GM04504 (cell line): ENCODE results near the gene ZMYM1.
"Not testable (repeated sequence)": the region's sequence is repeated elsewhere in the genome, so short reads cannot be mapped to it uniquely, and the experiment has no call there.

Experiments used
- DNase-seq: peaks from one replicate; pipeline ENCODE4 v3.0.0-alpha.2; 2012; ENCODE audit warnings: low read depth

ZMYM1 gene

GRCh38 chr1:35079003-35079930 lies at the start of gene ZMYM1:
TSS of gene ZMYM1 (plus strand) at chr1:35079385. CDS start at chr1:35093988, 14,603 bp downstream.
- DNase-seq: peak; percentile 61

DNA sequence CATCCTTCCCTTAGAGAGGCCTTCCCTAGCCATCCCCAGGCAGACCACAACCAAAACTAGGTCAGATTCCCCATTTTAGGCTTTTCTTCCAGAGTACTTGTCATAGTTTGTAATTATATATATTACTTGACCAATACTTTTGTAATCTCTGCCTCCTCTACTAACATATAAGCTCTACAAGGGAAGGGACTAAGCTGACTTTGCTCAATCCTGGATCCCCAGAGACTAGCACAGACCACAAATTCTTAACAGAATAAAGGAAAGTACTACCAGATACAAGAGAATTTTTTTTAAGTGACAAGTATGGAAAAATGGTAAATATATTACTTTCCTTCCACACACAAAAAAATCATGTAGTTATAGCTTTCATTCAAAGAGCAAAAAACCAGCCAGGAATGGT lies 49.4 kb upstream of the ZMYM1 start:
- no peak for DNase-seq

GRCh38 chr1:35030338-35030737 lies 48.8 kb upstream of the ZMYM1 start:
- no peak for DNase-seq

- DNase-seq: no peak
Measured at GRCh38 chr1:35030756-35031446, 48.3 kb upstream of the ZMYM1 start.

DNA sequence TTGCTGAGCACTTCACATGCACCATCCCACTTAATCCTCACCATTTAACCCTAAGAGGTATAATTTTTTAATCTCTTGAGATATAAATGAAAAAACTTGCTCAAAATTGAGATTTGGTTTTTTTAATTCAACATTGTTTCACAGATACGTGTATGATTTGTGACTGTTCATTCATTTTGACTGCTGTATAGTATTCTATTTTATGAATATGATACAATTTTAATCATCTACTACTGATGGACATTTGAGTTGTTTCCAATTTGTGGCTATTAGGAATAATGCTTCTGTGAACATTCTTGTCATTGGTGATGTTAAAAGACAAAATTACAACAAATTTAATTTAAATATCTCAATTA lies 46.8 kb upstream of the ZMYM1 start:
- DNase-seq: no peak

DNA sequence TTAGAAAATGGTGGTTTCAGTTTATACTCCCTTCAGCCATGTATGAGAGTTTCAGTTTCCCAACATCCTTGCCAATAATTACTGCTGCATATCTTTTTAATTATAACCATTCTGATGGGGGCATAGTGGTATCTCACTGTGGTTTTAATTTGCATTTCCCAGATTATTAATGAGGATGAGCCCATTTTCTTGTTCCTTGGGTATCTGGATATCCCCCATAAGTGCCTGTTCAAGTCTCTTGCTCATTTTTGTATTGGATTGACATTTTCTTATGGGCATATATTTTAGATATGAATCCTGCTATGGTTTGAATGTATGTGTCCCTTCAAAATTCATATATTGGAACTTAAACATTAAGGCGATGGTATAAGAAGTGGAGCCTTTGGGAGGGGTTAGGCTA lies 45.8 kb upstream of the ZMYM1 start:
- DNase-seq: no peak

GRCh38 chr1:35036621-35037020 lies 42.6 kb upstream of the ZMYM1 start:
- DNase-seq: no peak

DNA sequence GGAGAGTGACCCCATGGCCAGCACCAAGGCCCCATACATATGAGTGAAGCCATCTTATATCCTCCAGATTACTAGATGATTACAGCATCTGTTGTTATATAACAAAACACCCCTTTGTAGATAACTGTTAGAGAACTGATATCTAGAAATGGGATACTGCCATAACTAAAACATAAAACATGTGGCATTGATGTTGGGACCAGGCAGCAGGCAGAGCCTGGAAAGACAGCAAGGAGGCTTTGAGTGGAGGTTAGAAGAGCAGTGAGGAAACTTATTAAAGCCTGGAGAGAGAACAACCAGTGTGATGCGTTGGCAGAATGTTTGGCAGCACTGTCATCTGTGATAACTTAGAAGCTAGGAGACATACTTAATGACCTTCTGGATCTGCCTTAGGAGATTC lies 42.0 kb upstream of the ZMYM1 start:
- DNase-seq: no peak

DNA sequence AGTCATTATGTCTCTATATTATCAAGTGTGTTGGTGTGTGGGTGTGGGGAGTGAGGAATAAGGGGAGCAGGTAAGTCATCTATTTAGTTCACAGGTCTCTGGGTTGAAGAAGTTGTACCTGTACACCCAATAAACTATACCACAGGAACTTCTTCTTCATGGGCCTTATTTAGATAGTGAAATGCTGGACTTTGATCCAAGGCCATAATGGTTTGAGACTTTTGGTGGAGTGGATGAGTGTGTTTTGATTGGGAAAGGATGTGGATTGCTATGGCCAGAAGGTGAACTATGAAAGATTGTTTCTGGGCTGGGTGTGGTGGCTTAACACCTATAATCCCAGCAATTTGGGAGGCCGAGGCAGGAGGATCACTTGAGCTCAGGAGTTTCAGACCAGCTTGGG lies 40.5 kb upstream of the ZMYM1 start:
- no peak for DNase-seq

GRCh38 chr1:35043498-35043897 lies 35.7 kb upstream of the ZMYM1 start:
- DNase-seq: no peak

DNA sequence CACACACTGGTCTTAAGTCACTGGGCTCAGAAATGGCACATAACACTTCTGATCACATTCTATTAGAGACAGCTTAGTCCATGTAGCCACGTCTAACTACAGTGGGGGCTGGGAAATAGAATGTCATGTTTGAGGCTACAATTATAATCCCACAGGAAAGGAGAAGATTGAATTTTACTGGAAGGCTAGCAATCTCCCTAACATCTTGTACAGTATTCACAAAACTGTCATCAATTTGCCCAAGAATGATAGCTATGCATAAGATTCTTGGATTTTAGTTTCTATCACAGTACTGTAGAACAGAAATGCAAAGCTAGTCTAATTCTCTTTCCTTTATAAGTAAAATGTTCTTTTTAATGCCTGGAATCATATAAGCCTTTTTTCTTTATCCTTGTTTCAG lies 34.8 kb upstream of the ZMYM1 start:
- no peak for DNase-seq

DNA sequence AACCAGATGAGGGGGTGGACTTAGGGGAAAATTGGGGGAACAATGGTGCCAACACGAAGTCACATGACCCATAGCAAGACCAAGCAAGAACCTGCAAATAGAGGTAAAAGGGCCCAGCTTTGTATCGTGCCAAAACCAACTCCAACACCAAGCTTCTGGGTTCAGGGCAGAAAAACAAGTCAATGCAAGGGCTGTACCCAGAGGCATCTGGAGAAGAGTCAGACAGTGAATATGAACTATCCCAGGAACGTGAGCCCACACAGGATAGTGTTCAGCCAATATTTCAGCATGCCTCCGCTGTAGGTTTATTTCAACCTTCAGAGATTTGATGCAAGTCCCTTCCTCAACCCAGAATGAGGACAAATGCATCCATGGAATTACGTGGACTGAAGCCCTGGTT lies 32.5 kb upstream of the ZMYM1 start:
- no peak for DNase-seq

DNA sequence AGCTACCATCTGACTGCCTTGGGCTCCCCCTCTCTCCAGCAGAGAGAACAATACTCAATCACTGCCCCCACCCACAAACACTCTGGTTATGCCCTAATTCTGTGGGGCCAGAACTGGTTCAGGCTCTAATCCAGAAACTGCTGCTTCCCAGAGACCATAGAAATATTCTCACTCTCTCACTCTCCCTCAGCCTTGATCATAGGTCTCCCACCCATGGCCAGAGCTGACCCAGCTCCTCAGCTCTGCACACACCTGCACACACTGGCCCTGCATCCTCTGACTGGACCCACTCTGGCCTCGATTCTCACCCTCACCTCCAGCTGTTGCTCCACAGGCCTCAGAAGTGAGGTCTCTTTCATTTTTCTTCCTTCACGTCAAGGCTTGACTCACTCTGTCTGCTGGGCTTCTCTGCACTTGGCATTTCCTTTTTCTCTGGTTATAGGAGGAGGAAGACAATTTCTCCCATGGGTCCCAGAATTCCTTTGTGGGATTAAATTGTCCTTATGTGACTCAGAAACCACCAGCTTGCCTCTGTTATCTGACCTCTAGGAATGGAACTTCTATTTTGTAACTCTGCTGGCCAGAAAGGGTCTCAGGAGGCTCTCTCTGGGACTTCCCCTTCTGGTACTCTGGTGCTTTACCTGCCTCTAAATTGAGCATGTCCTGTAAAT lies 31.9 kb upstream of the ZMYM1 start:
- DNase-seq: peak; percentile 92

- DNase-seq: no peak
Measured at GRCh38 chr1:35049116-35049515, 30.1 kb upstream of the ZMYM1 start.

DNA sequence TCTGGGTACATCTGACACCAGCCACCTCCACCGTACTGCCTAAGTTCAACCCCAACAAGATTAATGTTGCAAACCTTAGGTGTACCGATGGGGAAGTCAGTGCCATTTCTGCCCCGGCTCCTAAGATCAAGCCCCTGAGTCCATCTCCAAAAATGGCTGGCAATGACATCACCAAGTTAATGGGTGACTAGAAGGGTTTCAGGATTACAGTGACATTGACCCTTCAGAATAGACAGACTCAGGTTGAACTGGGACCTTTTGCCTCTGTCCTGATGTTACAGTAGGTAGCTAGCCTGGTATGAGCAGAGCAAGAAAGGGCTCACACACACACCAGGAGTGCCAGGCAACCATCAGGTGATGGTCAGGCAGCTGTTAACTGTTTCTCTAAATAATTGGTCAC lies 25.8 kb upstream of the ZMYM1 start:
- DNase-seq: no peak

- not testable (repeated sequence) for DNase-seq
Measured at GRCh38 chr1:35054282-35054681, 24.9 kb upstream of the ZMYM1 start.

- not testable (repeated sequence) for DNase-seq
Measured at GRCh38 chr1:35058321-35058720, 20.9 kb upstream of the ZMYM1 start.

GRCh38 chr1:35058988-35059387 lies 20.2 kb upstream of the ZMYM1 start:
- DNase-seq: no peak

GRCh38 chr1:35062518-35063196 lies 16.5 kb upstream of the ZMYM1 start:
- no peak for DNase-seq

- DNase-seq: no peak
Measured at GRCh38 chr1:35064265-35064664, 14.9 kb upstream of the ZMYM1 start.

DNA sequence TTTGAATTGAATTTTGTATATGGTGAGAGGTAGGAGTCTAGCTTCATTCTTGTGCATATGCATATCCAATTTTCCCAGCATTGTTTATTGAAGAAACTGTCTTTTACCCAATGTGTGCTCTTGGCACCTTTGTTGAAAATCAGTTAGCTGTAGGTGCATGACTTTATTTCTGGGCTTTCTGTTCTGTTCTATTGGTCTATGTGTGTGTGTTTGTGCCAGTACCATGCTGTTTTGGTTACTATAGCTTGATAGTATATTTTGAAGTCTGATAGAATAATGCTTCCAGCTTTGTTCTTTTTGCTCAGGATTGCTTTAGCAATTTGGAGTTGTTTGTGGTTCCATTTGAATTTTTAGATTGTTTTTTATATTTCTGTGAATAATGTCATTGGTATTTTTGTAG lies 9.4 kb upstream of the ZMYM1 start:
- no peak for DNase-seq

DNA sequence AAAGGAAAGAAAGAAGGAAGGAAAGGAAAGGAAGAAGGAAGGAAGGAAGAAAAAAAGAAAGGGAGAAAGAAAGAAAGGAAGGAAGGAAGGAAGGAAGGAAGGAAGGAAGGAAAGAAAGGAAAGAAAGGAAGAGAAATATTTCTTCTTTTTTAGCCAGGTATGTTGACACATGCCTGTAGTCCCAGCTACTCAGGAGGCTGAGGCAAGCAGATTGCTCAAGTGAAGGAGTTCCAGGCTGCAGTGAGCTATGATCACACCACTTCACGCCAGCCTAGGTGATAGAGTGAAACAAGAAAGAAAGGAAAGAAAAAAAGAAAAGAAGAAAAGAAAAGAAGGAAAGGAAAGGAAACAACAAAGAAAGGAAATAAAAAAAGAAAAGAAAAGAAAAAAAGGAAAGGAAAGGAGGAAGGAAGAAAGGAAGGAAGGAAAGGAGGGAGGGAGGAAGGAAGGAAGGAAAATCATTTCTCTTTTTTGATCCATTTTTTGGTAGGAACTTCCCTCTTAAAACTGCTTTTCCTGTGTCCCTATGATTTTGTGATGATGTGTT lies 5.8 kb upstream of the ZMYM1 start:
- DNase-seq: no peak
